ENCODE results near the gene CMC4. TPM values are rescaled to one million over a fixed set of nuclear protein-coding genes. Genes with fewer than 3 reads are reported as not detected.

The CMC4 gene
- total RNA-seq, 1 donor from 2014 or later, result 14.6 TPM

GRCh38 chrX:155070663-155070974 is 317 bp downstream of the CMC4 start:
- TF ChIP-seq EZH2 (IDR thresholded peaks at IDR 0.05), result no peak
- Histone ChIP-seq H3K4me1 (no peaks in the 10 kb centered on the region), H3F3A (ENCODE audit: low read depth) (peaks cover 3% of the 10 kb centered on the region), H3K9ac (no peak overlapping the region), H4K20me1 (ENCODE audit: low read depth) (no peaks in the 10 kb centered on the region), H3K4me3 (peak overlapping the region; percentile 59), H3K27me3 (no peaks in the 10 kb centered on the region), H3K27ac (peak overlapping the region; percentile 8), H2AFZ (replicated peaks) (peak overlapping the region; percentile 74), H3K79me2 (ENCODE audit: low read depth) (peaks cover 29% of the 10 kb centered on the region), H3K9me3 (ENCODE audit: low read depth) (peaks cover 4% of the 10 kb centered on the region), H3K4me2 (peak overlapping the region; percentile 73), H3K36me3 (no peaks in the 10 kb centered on the region)
- peak overlapping the region; percentile 86 for H3K4me3 Mint-ChIP-seq
- peaks cover 23% of the 10 kb centered on the region for H3K4me1 Mint-ChIP-seq
- peaks cover 7% of the 10 kb centered on the region for H3K9me3 Mint-ChIP-seq
- no peaks in the 10 kb centered on the region for H3K27me3 Mint-ChIP-seq (ENCODE audit: insufficient read depth, low read depth)
- H3K36me3 Mint-ChIP-seq, result no peaks in the 10 kb centered on the region
- H3K27ac Mint-ChIP-seq, result no peak overlapping the region
- no peak for DNase-seq (ENCODE audit: low spot score)

DNA sequence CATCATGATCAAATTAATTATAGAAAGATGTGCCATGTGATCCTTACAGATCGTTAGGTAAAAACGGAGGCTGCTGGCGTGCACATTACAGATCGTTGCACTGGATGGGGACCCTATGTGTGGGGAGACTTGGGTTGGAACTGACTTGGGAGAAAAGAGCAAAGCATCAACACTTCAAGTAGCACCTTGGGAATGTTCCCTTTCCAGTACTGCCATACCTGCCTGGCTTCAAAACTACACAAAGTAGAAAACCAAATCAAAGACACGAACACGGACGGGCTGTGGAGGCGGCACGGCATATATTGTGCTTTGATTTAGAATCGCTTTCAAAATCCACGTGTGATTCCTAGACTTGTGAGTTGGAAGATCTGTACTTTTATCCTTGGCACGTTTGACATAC is 898 bp downstream of the CMC4 start:
- Histone ChIP-seq H3K9ac (no peak overlapping the region), H3F3A (ENCODE audit: low read depth) (peaks cover 3% of the 10 kb centered on the region), H4K20me1 (ENCODE audit: low read depth) (no peaks in the 10 kb centered on the region), H3K79me2 (ENCODE audit: low read depth) (peaks cover 29% of the 10 kb centered on the region), H3K4me3 (peak overlapping the region; percentile 59), H3K36me3 (no peaks in the 10 kb centered on the region), H3K4me1 (no peaks in the 10 kb centered on the region), H3K27ac (no peak overlapping the region), H3K27me3 (no peaks in the 10 kb centered on the region), H2AFZ (replicated peaks) (peak overlapping the region; percentile 74), H3K9me3 (ENCODE audit: low read depth) (peaks cover 4% of the 10 kb centered on the region), H3K4me2 (peak overlapping the region; percentile 73)
- Mint-ChIP-seq H3K27ac (no peak overlapping the region), H3K27me3 (ENCODE audit: insufficient read depth, low read depth) (no peaks in the 10 kb centered on the region), H3K9me3 (peaks cover 8% of the 10 kb centered on the region), H3K36me3 (no peaks in the 10 kb centered on the region), H3K4me1 (peaks cover 23% of the 10 kb centered on the region), H3K4me3 (peak overlapping the region; percentile 86)
- no peak for TF ChIP-seq EZH2 (IDR thresholded peaks at IDR 0.05)
- TF ChIP-seq CTCF (IDR thresholded peaks at IDR 0.05), result no peak
- TF ChIP-seq EZH2phosphoT487 (IDR thresholded peaks at IDR 0.05), result no peak
- peak; percentile 4 for DNase-seq (ENCODE audit: low spot score)

- H3K9me3 ChIP-seq (ENCODE audit: low read depth), result peaks cover 4% of the 10 kb centered on the region
- TF ChIP-seq CTCF (IDR thresholded peaks at IDR 0.05) (no peak), EZH2phosphoT487 (IDR thresholded peaks at IDR 0.05) (no peak), EZH2 (IDR thresholded peaks at IDR 0.05) (no peak)
- peaks cover 8% of the 10 kb centered on the region for H3K9me3 Mint-ChIP-seq
Measured at GRCh38 chrX:155069414-155069813, 1.5 kb downstream of the CMC4 start.

DNA sequence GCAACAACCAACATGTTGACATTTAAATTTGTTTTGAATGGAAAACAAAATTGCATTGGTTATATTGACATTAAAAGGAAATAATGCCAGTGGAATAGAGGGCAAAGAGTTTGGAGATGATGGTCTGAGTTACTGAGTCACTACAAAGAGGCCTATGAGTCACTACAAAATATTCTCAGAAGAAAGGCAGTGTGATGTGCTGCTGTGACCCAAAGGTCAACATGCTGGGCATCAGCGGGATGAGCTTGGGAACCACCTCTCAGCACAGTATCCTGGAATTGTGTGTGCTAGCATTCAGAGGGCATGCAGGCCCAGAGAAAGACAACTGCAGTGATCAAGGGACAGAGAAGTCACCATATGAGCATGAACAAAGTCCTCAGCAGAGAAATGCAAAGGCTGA is 2.8 kb downstream of the CMC4 start:
- no peaks in the 10 kb centered on the region for H3K36me3 Mint-ChIP-seq
- H3K27me3 Mint-ChIP-seq (ENCODE audit: insufficient read depth, low read depth), result no peaks in the 10 kb centered on the region
- Histone ChIP-seq H3K27me3 (no peaks in the 10 kb centered on the region), H3K36me3 (no peaks in the 10 kb centered on the region), H3K9me3 (ENCODE audit: low read depth) (peaks cover 4% of the 10 kb centered on the region), H3K4me1 (no peaks in the 10 kb centered on the region), H2AFZ (replicated peaks) (no peak overlapping the region), H3K4me2 (no peak overlapping the region), H3K4me3 (no peak overlapping the region), H3K9ac (no peak overlapping the region), H3K79me2 (ENCODE audit: low read depth) (peaks cover 28% of the 10 kb centered on the region), H3F3A (ENCODE audit: low read depth) (peaks cover 3% of the 10 kb centered on the region), H3K27ac (no peak overlapping the region), H4K20me1 (ENCODE audit: low read depth) (no peaks in the 10 kb centered on the region)
- TF ChIP-seq CTCF (IDR thresholded peaks at IDR 0.05), result no peak
- H3K9me3 Mint-ChIP-seq, result peaks cover 8% of the 10 kb centered on the region
- no peak overlapping the region for H3K27ac Mint-ChIP-seq
- H3K4me1 Mint-ChIP-seq, result peaks cover 23% of the 10 kb centered on the region
- DNase-seq (ENCODE audit: low spot score), result no peak
- H3K4me3 Mint-ChIP-seq, result no peak overlapping the region

More at GRCh38 chrX:155069414-155069813, 1.5 kb downstream of the CMC4 start:
- Histone ChIP-seq H4K20me1 (ENCODE audit: low read depth) (no peaks in the 10 kb centered on the region), H3K79me2 (ENCODE audit: low read depth) (peaks cover 29% of the 10 kb centered on the region), H2AFZ (replicated peaks) (no peak overlapping the region), H3K4me1 (no peaks in the 10 kb centered on the region), H3F3A (ENCODE audit: low read depth) (peaks cover 3% of the 10 kb centered on the region), H3K4me2 (peak overlapping the region; percentile 73), H3K9ac (no peak overlapping the region), H3K27ac (no peak overlapping the region), H3K27me3 (no peaks in the 10 kb centered on the region), H3K36me3 (no peaks in the 10 kb centered on the region), H3K4me3 (peak overlapping the region; percentile 59)
- H3K36me3 Mint-ChIP-seq, result no peaks in the 10 kb centered on the region
- H3K4me3 Mint-ChIP-seq, result peak overlapping the region; percentile 86
- no peak for DNase-seq (ENCODE audit: low spot score)
- no peaks in the 10 kb centered on the region for H3K27me3 Mint-ChIP-seq (ENCODE audit: insufficient read depth, low read depth)
- peaks cover 23% of the 10 kb centered on the region for H3K4me1 Mint-ChIP-seq
- H3K27ac Mint-ChIP-seq, result no peak overlapping the region
